ENCODE data around the gene ATG4C. TPM values are rescaled to one million over a fixed set of nuclear protein-coding genes. Genes with fewer than 3 reads are reported as not detected.
A peak's percentile ranks its signal among the peaks of the same experiment; 100 is the strongest.
"Not testable (repeated sequence)": the region's sequence is repeated elsewhere in the genome, so short reads cannot be mapped to it uniquely, and the experiment has no call there.

Gene ATG4C
- total RNA-seq, 1 donor from 2014 or later = 5.9 TPM

GRCh38 chr1:62746086-62746808, 37.7 kb upstream of the ATG4C start:
- TF ChIP-seq POLR2AphosphoS5 (IDR thresholded peaks at IDR 0.05; ENCODE audit: insufficient read depth in 1 of 2, low read depth in 1 of 2) (no peak), POLR2A (IDR thresholded peaks at IDR 0.05) (no peak), CTCF (IDR thresholded peaks at IDR 0.05) (peak in 2 of 3 experiments; percentile 54 to 61)
- Histone ChIP-seq H3K4me3 (no peak overlapping the region), H3K36me3 (no peaks in the 10 kb centered on the region), H3K27me3 (no peaks in the 10 kb centered on the region), H3K9me3 (no peaks in the 10 kb centered on the region), H3K4me1 (peaks cover 5% of the 10 kb centered on the region), H3K27ac (no peak overlapping the region)
- intact Hi-C loops (cut with DNase I) = loop anchor here (10.0 kb wide), 1 partner anchor 241 kb away; no protein-coding TSS in a partner anchor
- no peak for DNase-seq (ENCODE audit: extremely low spot score in 2 of 2)

GRCh38 chr1:62746809-62747138, 37.2 kb upstream of the ATG4C start:
- intact Hi-C loops (cut with DNase I) = loop anchor here (10.0 kb wide), 1 partner anchor 242 kb away; no protein-coding TSS in a partner anchor

GRCh38 chr1:62753031-62753965, 30.6 kb upstream of the ATG4C start:
- Histone ChIP-seq H3K36me3 (no peaks in the 10 kb centered on the region), H3K9me3 (no peaks in the 10 kb centered on the region), H3K27ac (no peak overlapping the region), H3K4me3 (no peak overlapping the region), H3K27me3 (no peaks in the 10 kb centered on the region), H3K4me1 (no peaks in the 10 kb centered on the region)
- DNase-seq (ENCODE audit: extremely low spot score in 2 of 2) = no peak
- intact Hi-C loops (cut with DNase I) = no loop called here
- no peak for TF ChIP-seq POLR2AphosphoS5 (IDR thresholded peaks at IDR 0.05; ENCODE audit: insufficient read depth in 1 of 2, low read depth in 1 of 2)
- no peak for TF ChIP-seq POLR2A (IDR thresholded peaks at IDR 0.05)
- TF ChIP-seq CTCF (IDR thresholded peaks at IDR 0.05) = no peak

More at GRCh38 chr1:62746809-62747138, 37.2 kb upstream of the ATG4C start:
- TF ChIP-seq POLR2AphosphoS5 (IDR thresholded peaks at IDR 0.05; ENCODE audit: insufficient read depth in 1 of 2, low read depth in 1 of 2) (no peak), CTCF (IDR thresholded peaks at IDR 0.05) (no peak), POLR2A (IDR thresholded peaks at IDR 0.05) (no peak)
- H3K9me3 ChIP-seq = no peaks in the 10 kb centered on the region
- no peak overlapping the region for H3K4me3 ChIP-seq
- peaks cover 5% of the 10 kb centered on the region for H3K4me1 ChIP-seq
- no peak overlapping the region for H3K27ac ChIP-seq
- no peaks in the 10 kb centered on the region for H3K27me3 ChIP-seq
- no peaks in the 10 kb centered on the region for H3K36me3 ChIP-seq
- DNase-seq (ENCODE audit: extremely low spot score in 2 of 2) = no peak

GRCh38 chr1:62754938-62755337, 29.0 kb upstream of the ATG4C start:
- H3K4me1 ChIP-seq; H3K27ac ChIP-seq; intact Hi-C loops (cut with DNase I); H3K36me3 ChIP-seq; H3K9me3 ChIP-seq; H3K4me3 ChIP-seq; H3K27me3 ChIP-seq; DNase-seq (ENCODE audit: extremely low spot score in 2 of 2): not testable (repeated sequence)

GRCh38 chr1:62756255-62756884, 27.6 kb upstream of the ATG4C start:
- intact Hi-C loops (cut with DNase I); H3K4me1 ChIP-seq; H3K36me3 ChIP-seq; H3K4me3 ChIP-seq; H3K27me3 ChIP-seq; H3K9me3 ChIP-seq; DNase-seq (ENCODE audit: extremely low spot score in 2 of 2); H3K27ac ChIP-seq: not testable (repeated sequence)

GRCh38 chr1:62759232-62759875, 24.6 kb upstream of the ATG4C start:
- DNase-seq (ENCODE audit: extremely low spot score in 2 of 2); H3K4me3 ChIP-seq; H3K4me1 ChIP-seq; H3K27ac ChIP-seq; intact Hi-C loops (cut with DNase I); H3K9me3 ChIP-seq; H3K27me3 ChIP-seq; H3K36me3 ChIP-seq: not testable (repeated sequence)

- H3K4me3 ChIP-seq; H3K36me3 ChIP-seq; DNase-seq (ENCODE audit: extremely low spot score in 2 of 2); H3K27ac ChIP-seq; H3K27me3 ChIP-seq; H3K9me3 ChIP-seq; intact Hi-C loops (cut with DNase I); H3K4me1 ChIP-seq: not testable (repeated sequence)
Observed at GRCh38 chr1:62760021-62760782, 23.7 kb upstream of the ATG4C start.

- H3K36me3 ChIP-seq; H3K27ac ChIP-seq; H3K27me3 ChIP-seq; H3K9me3 ChIP-seq; H3K4me1 ChIP-seq; H3K4me3 ChIP-seq; intact Hi-C loops (cut with DNase I); DNase-seq (ENCODE audit: extremely low spot score in 2 of 2): not testable (repeated sequence)
Observed at GRCh38 chr1:62761223-62761870, 22.6 kb upstream of the ATG4C start.
